Gastrocnemius medialis (tissue), 4 donors: ENCODE results near the gene RBFOX2. TPM values are rescaled to one million over a fixed set of nuclear protein-coding genes. Genes with fewer than 3 reads are reported as not detected.
A peak's percentile ranks its signal among the peaks of the same experiment; 100 is the strongest.

Experiments used
- ATAC-seq, 2 donors: fragments of 150-250 bp; one replicate each; pipeline ENCODE4 v1.9.1; 2016
- DNase-seq, 2 donors: peaks; one replicate each; pipeline ENCODE4 v3.0.0-alpha.2; 2019
- H3K27ac ChIP-seq, 4 donors: fragments of 200-600 bp; sonication (generic); 1 replicate in 1 of 4; 2 replicates in 3 of 4; pipeline ENCODE4 v1.5.1; 2016 to 2018; ENCODE audit warnings: mild to moderate bottlenecking in 2 of 4, moderate library complexity in 1 of 4
- H3K27me3 ChIP-seq, 3 donors: fragments of 200-600 bp; sonication (generic) in 2 of 3; 1 replicate in 1 of 3; 2 replicates in 2 of 3; pipeline versions ENCODE4 v1.5.1 to v1.6.0; 2016 to 2019; ENCODE audit warnings: mild to moderate bottlenecking in 1 of 3, moderate library complexity in 1 of 3
- H3K36me3 ChIP-seq, 2 donors: fragments of 200-600 bp; sonication (generic) in 1 of 2; one replicate each; pipeline ENCODE4 v1.5.1; 2017 to 2018
- H3K4me1 ChIP-seq, 2 donors: fragments of 200-600 bp; sonication (generic) in 1 of 2; one replicate each; pipeline ENCODE4 v1.5.1; 2016 to 2017; ENCODE audit warnings: mild to moderate bottlenecking in 2 of 2
- H3K4me3 ChIP-seq, 4 donors: fragments of 200-600 bp; sonication (generic) in 3 of 4; 1 replicate in 1 of 4; 2 replicates in 3 of 4; pipeline ENCODE4 v1.5.1; 2016 to 2019; ENCODE audit warnings: mild to moderate bottlenecking in 2 of 4
- H3K9me3 ChIP-seq, 3 donors: fragments of 200-600 bp; sonication (generic) in 2 of 3; 1 replicate in 1 of 3; 2 replicates in 2 of 3; pipeline ENCODE4 v1.5.1; 2016 to 2019
- POLR2A ChIP-seq, 2 donors: fragments of 450-650 bp; IDR thresholded peaks; one replicate each; pipeline ENCODE4 v1.6.1; 2017; ENCODE audit warnings: antibody characterized with exemption in 2 of 2, mild to moderate bottlenecking in 2 of 2, moderate library complexity in 2 of 2
- in situ Hi-C, 4 donors: fragments of 200-750 bp; cut with MboI; loops; one replicate each; pipeline versions ENCODE4 v1.15.0 to v1.8.0; 2017; ENCODE audit warnings: low sequenced_read_pairs in 4 of 4
- intact Hi-C: fragments of 100-400 bp; cut with DNase I; formaldehyde crosslinking; loops from one replicate; pipeline ENCODE4 v1.15.1; 2023; ENCODE audit warnings: low total_unique reads
- total RNA-seq, 4 donors: library from RNA; depleted of rRNA; stranded (reverse); fragments of >200 nt; gene quantifications; one replicate each; pipeline versions ENCODE4 v1.1.0 to v1.2.3, GENCODE V29; 2016
- TF ChIP-seq, protein P1 (sequence below), 5 experiments: fragments of 450-650 bp in 3 of 5; fragments of 200-600 bp in 2 of 5; sonication (generic) in 2 of 5; IDR thresholded peaks in 4 of 5; conservative IDR thresholded peaks in 1 of 5; 1 replicate in 4 of 5; 2 replicates in 1 of 5; pipeline ENCODE4 v1.5.1; 2016 to 2019; ENCODE audit warnings: antibody characterized with exemption in 5 of 5, mild to moderate bottlenecking in 3 of 5, moderate library complexity in 3 of 5

Gene RBFOX2
- total RNA-seq, 4 donors from 2014 or later = 26.0 to 32.1 (median 28.6) TPM

- H3K4me1 ChIP-seq = peaks cover 26 to 41% of the 10 kb centered on the region in 2 donors
- intact Hi-C loops = no loop called here
- DNase-seq = no peak
Measured at GRCh38 chr22:35972559-35972958, 56.1 kb downstream of the RBFOX2 start.

GRCh38 chr22:35971456-35972119, 57.0 kb downstream of the RBFOX2 start:
- ATAC-seq = peak in 1 of 2 donors; percentile 32
- DNase-seq = no peak
- peak overlapping the region in 3 of 4 donors; percentile 15 to 77 (median 67) for H3K27ac ChIP-seq
- peaks cover 26 to 41% of the 10 kb centered on the region in 2 donors for H3K4me1 ChIP-seq
- no peak for TF ChIP-seq POLR2A (IDR thresholded peaks at IDR 0.05)
- TF ChIP-seq, protein P1, sequence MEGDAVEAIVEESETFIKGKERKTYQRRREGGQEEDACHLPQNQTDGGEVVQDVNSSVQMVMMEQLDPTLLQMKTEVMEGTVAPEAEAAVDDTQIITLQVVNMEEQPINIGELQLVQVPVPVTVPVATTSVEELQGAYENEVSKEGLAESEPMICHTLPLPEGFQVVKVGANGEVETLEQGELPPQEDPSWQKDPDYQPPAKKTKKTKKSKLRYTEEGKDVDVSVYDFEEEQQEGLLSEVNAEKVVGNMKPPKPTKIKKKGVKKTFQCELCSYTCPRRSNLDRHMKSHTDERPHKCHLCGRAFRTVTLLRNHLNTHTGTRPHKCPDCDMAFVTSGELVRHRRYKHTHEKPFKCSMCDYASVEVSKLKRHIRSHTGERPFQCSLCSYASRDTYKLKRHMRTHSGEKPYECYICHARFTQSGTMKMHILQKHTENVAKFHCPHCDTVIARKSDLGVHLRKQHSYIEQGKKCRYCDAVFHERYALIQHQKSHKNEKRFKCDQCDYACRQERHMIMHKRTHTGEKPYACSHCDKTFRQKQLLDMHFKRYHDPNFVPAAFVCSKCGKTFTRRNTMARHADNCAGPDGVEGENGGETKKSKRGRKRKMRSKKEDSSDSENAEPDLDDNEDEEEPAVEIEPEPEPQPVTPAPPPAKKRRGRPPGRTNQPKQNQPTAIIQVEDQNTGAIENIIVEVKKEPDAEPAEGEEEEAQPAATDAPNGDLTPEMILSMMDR (IDR thresholded peaks at IDR 0.05 in 4 of 5, conservative IDR thresholded peaks at IDR 0.05 in 1 of 5) = no peak
- in situ Hi-C loops = no loop called here
- no peaks in the 10 kb centered on the region for H3K9me3 ChIP-seq
- H3K36me3 ChIP-seq = no peaks in the 10 kb centered on the region
- no peak overlapping the region for H3K4me3 ChIP-seq
- H3K27me3 ChIP-seq = no peaks in the 10 kb centered on the region
- intact Hi-C loops = no loop called here

More at GRCh38 chr22:35972559-35972958, 56.1 kb downstream of the RBFOX2 start:
- Histone ChIP-seq H3K27ac (peak overlapping the region; percentile 8 to 77 (median 72)), H3K9me3 (no peaks in the 10 kb centered on the region), H3K4me3 (no peak overlapping the region), H3K27me3 (no peaks in the 10 kb centered on the region), H3K36me3 (no peaks in the 10 kb centered on the region)
- TF ChIP-seq, protein P1 (IDR thresholded peaks at IDR 0.05 in 4 of 5, conservative IDR thresholded peaks at IDR 0.05 in 1 of 5) = no peak
- TF ChIP-seq POLR2A (IDR thresholded peaks at IDR 0.05) = no peak
- in situ Hi-C loops = no loop called here
- no peak for ATAC-seq

DNA sequence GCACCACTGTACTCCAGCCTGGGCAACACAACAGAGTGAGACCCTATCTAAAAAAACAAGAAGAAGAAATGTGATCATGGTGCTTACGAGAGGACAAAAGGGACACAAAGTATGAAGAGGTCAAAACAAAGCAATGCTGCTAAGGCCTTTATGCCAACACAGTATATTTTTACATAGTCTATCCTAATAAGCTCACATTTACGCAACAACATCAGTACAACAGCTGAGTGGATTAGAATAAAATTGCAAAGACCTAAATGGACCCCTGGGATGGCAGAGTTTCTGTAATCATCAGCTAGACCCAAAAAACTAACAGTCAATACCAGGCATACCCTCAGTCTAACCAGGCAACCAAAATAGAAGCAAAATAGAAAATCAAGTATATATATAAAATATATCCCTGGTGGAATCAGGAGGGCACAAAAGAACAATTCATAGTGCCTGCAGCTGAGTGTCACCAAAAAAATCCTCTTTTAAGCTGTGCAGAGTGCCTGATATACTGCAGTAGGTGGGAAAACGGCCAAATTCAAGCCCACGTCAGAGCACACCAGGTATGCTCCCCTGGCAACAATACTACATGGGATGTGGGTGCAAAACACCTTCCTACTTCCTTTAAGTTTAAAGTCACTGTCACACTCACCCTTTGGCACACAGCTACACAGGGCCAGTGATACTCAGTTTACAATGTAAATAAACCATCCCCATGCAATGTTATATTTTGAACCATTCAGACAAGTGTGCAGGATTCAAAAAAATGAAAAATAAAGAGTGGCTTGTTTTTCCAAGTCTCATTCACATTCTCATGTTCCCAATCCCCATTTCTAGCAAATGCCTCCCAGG, 57.8 kb downstream of the RBFOX2 start:
- no peak overlapping the region for H3K4me3 ChIP-seq
- no peak for ATAC-seq
- DNase-seq = no peak
- in situ Hi-C loops = no loop called here
- intact Hi-C loops = no loop called here
- no peaks in the 10 kb centered on the region for H3K36me3 ChIP-seq
- TF ChIP-seq, protein P1 (IDR thresholded peaks at IDR 0.05 in 4 of 5, conservative IDR thresholded peaks at IDR 0.05 in 1 of 5) = no peak
- no peak for TF ChIP-seq POLR2A (IDR thresholded peaks at IDR 0.05)
- H3K4me1 ChIP-seq = peaks cover 26 to 41% of the 10 kb centered on the region in 2 donors
- H3K27ac ChIP-seq = peak overlapping the region in 1 of 4 donors; percentile 30
- H3K27me3 ChIP-seq = no peaks in the 10 kb centered on the region
- no peaks in the 10 kb centered on the region for H3K9me3 ChIP-seq

DNA sequence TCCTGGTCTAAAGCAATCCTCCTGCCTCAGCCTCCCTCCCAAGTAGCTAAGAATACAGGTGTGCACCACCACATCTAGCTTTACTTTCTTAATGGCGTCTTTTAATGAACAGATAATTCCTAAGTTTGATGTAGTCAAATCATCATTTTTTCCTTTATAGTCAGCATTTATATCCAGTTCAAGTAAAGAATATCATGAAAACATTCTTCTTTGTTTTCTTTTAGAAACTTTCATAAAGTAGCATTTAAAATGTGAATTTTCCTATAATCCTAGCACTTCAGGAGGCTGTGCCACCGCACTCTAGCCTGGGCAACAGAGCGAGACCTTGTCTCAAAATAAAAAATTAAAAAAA, 61.6 kb downstream of the RBFOX2 start:
- H3K4me1 ChIP-seq = peaks cover 11 to 19% of the 10 kb centered on the region in 2 donors
- H3K36me3 ChIP-seq = no peaks in the 10 kb centered on the region
- no peak for TF ChIP-seq POLR2A (IDR thresholded peaks at IDR 0.05)
- TF ChIP-seq, protein P1 (IDR thresholded peaks at IDR 0.05 in 4 of 5, conservative IDR thresholded peaks at IDR 0.05 in 1 of 5) = no peak
- in situ Hi-C loops (no loop called here), intact Hi-C loops (no loop called here)
- H3K4me3 ChIP-seq = no peak overlapping the region
- H3K27me3 ChIP-seq = no peaks in the 10 kb centered on the region
- H3K9me3 ChIP-seq = no peaks in the 10 kb centered on the region
- ATAC-seq (no peak), DNase-seq (no peak)
- H3K27ac ChIP-seq = no peak overlapping the region
